Measurements from ENCODE around the gene TNFSF15.
"Not testable (repeated sequence)": the region's sequence is repeated elsewhere in the genome, so short reads cannot be mapped to it uniquely, and the experiment has no call there.

Gene TNFSF15

GRCh38 chr9:114754581-114754980, 51.3 kb downstream of the TNFSF15 start:
- no peak for DNase-seq (ENCODE audit: low spot score)

GRCh38 chr9:114746591-114747346, 59.1 kb downstream of the TNFSF15 start:
- DNase-seq (ENCODE audit: low spot score), result no peak

GRCh38 chr9:114745879-114746550, 59.8 kb downstream of the TNFSF15 start:
- DNase-seq (ENCODE audit: low spot score), result no peak

DNA sequence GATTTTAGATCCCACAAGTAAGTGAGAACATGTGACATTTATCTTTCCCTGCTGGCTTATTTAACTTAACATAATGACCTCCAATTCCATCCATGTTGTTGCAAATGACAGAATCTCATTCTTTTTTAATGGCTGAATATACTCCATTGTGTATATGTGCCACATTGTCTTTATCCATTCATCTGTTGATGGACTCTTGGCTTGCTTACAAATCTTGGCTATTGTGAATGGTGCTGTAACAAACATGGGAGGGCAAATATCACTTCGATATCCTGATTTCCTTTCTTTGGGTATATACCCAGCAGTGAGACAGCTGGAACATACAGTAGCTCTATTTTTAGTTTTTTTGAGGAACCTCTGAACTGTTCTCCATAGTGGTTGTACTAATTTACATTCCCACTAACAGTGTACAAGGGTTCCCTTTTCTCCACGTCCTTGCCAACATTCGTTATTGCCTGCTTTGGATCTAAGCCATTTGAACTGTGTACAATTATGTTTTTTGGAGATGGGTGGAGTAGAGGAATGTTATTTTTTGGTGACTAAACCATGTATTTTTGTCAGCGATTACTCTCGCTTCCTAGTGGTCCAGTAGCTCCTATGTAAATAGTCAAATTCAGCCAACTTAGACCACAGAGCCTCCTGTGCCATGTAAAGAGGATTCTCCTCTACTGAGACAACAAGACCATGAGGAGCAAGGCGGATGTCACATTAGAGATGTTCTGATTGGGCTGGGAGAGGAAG, 60.6 kb downstream of the TNFSF15 start:
- no peak for DNase-seq (ENCODE audit: low spot score)

DNA sequence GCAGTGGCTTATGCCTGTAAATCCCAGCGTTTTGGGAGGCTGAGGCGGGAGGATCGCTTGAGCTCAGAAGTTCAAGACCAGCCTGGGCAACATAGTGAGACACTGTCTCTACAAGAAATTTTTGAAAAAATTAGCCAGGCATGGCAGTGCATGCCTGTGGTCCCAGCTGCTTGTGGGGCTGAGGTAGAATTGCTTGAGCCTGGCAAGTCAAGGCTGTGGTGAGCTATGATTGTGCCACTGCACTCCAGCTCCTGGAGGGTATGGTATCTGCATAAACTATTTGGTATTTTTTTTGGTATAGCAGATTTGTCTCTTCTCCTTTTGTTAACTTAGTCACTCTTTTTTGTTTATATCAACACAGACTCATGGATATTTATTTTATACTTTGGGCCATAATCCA, 62.4 kb downstream of the TNFSF15 start:
- DNase-seq (ENCODE audit: low spot score), result no peak

GRCh38 chr9:114742947-114743346, 62.9 kb downstream of the TNFSF15 start:
- no peak for DNase-seq (ENCODE audit: low spot score)

GRCh38 chr9:114741521-114741920, 64.3 kb downstream of the TNFSF15 start:
- DNase-seq (ENCODE audit: low spot score), result not testable (repeated sequence)

- peak; percentile 87 for DNase-seq (ENCODE audit: low spot score)
Observed at GRCh38 chr9:114738581-114739316, 67.1 kb downstream of the TNFSF15 start.

GRCh38 chr9:114737847-114738246, 68.0 kb downstream of the TNFSF15 start:
- DNase-seq (ENCODE audit: low spot score), result no peak

GRCh38 chr9:114737118-114737517, 68.7 kb downstream of the TNFSF15 start:
- no peak for DNase-seq (ENCODE audit: low spot score)

- DNase-seq (ENCODE audit: low spot score), result no peak
Observed at GRCh38 chr9:114735704-114736103, 70.1 kb downstream of the TNFSF15 start.

DNA sequence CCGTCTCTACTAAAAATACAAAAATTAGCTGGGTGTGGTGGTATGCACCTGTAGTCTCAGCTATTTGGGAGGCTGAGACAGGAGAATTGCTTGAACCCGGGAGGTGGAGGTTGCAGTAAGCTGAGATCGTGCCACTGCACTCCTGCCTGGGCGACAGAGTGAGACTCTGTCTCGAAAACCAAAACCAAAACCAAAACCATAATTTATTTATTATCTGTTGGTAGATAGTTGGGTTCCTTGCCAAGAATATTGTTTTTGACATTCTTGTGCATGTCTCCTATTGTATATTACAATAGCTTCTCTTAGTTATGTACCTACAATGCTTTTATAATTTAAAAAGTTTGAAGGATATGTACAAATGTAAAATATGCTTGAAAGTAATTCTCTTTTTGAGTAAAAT, 70.7 kb downstream of the TNFSF15 start:
- not testable (repeated sequence) for DNase-seq (ENCODE audit: low spot score)

Measured in kidney capillary endothelial cell (primary cell).